M059J (cell line): ENCODE measurements around the gene TMEM40. TPM values are rescaled to one million over a fixed set of nuclear protein-coding genes. Genes with fewer than 3 reads are reported as not detected.

Source experiments
- DNase-seq: peaks from one replicate; pipeline ENCODE4 v3.0.0-alpha.2; 2012; ENCODE audit warnings: low read depth
- total RNA-seq: library from RNA; depleted of rRNA; stranded (reverse); fragments of >200 nt; shearing (Covaris generic); gene quantifications from 2 replicates; pipeline ENCODE4 v1.2.3, GENCODE V29; 2014

Gene TMEM40
- total RNA-seq, 1 experiment from 2014 or later: 0.74 TPM

DNA sequence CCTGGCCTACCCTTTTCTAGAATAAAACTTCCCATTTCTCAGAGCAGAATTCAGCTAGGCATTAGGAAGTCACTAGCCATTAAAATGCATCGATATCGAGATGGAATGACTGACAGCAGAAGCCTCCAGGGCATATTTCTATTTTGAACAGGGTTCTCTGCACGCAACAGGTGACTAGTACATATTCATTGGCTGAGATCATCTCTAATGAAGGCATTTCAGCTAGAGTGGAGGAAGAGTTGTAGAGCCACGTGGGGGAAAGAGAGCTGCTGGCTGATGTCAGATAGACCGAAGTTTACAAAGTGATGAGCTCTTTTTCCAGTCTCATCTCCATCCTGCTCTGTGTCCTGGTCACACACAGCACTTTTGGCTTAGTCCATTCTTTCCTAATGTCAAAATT, 7.5 kb downstream of the TMEM40 start:
- peak; percentile 91 for DNase-seq

DNA sequence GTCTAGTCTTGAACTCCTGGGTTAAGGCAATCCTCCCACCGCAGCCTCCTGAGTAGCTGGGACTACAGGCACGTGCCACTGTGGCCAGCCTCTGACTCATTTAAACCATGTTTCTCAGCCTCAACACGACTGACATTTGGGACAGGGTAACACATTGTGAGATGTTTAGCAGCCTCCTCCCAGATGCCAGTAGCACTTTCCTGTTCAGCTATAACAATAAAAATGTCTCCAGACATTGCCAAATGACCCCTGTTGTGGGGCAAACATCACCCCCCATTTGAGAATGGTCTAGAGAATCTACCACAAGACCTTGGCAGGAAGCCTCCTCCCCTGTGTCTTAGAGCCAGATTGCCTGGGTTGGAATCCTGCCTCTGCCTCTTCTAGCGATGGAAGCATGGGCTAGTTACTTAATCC, 8.4 kb downstream of the TMEM40 start:
- peak; percentile 96 for DNase-seq

DNA sequence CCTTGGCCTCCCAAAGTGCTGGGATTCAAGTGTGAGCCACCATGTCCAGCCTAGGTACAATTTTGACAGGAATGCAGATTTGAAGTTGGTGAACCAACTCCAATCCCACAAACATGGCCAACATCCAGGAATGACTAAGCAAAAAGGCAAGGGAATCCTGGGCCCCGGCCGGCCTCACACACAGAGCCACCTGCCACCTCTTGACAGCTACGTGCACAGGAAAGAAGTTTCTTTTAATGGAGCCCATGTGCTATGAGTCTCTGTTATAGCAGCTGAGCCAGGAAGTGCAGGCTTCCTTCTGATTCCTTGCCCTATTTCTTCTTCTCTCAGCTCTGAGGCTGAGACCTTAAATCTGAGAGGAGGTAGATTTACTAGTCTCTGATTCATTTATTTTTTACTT, 8.8 kb downstream of the TMEM40 start:
- peak; percentile 94 for DNase-seq

DNA sequence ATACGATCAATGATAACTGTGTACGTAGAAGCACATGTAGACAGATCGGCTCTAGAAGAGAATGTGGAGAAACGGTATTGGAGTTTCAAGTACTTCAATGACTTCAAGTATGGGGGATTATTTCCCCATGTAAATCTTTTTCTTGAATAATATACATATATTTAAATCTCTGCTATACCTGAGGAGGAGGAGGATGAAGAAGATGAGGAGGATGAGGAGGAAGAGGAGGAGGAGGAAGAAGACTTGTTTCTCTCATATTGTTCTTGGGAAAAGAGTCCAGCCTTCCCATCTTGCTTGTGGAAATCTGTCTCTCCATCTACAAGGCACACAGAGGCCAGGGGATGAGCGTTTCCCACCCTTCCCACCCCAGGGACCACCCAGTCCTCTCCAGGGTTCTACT, 10.6 kb downstream of the TMEM40 start:
- no peak for DNase-seq

DNA sequence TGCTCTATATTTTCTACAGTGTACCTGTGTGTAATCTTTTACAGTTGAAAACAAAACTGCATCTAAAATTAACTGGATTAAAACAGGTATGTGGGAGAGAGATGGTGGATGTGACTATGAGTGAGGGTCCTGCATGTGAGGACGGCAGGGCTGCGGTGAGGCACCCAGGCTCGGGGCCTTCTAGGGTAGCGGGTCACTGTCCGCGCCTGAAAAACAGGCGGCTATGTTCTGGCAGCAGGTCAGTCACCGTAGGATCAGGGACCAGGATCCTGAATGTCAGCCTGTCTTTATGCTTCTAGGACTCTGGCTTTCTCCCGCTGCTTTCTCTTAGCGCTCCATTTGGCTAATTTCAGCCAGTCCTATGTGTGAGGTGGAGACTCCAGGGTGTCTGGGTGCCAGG, 12.6 kb downstream of the TMEM40 start:
- DNase-seq: no peak

GRCh38 chr3:12744326-12744725, 14.7 kb downstream of the TMEM40 start:
- no peak for DNase-seq

GRCh38 chr3:12743583-12743982, 15.5 kb downstream of the TMEM40 start:
- no peak for DNase-seq

DNA sequence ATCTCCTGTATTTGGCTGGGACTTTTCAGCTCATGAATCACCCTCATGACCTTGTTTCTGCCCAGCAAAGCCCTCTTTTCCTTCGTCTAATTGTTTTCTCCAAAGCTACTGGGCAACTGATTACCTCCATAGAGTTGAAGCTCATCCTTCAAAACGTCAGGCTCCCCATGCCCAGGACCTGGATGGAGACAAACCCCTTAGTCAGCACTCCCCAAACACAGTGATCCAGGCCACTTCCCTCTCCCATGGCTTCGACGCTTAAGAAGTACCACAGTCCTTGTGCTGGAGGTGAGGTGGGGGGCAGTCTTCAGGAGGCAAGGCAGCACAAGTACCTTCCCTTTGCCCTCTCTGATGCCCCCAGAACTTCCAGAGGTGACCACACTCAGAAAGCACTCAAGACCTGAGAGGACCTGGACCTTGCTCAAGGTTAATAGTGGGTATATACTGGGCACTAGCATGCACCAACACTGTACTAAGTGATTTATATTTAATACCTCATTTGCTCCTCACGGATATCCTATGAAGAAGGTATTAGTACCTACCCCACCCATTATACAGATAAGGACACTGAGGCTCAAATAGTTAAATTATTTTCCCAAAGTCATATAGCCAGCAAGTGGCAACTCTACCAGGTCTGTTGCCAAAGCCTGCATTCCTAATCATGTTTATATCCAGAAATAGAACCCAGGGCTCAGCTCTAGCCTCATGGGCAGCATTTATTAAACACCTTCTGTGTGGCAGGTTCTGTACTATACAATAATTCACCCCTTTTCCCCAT, 16.5 kb downstream of the TMEM40 start:
- DNase-seq: no peak

GRCh38 chr3:12741209-12741608, 17.9 kb downstream of the TMEM40 start:
- DNase-seq: no peak

- no peak for DNase-seq
Observed at GRCh38 chr3:12737833-12738232, 21.2 kb downstream of the TMEM40 start.

DNA sequence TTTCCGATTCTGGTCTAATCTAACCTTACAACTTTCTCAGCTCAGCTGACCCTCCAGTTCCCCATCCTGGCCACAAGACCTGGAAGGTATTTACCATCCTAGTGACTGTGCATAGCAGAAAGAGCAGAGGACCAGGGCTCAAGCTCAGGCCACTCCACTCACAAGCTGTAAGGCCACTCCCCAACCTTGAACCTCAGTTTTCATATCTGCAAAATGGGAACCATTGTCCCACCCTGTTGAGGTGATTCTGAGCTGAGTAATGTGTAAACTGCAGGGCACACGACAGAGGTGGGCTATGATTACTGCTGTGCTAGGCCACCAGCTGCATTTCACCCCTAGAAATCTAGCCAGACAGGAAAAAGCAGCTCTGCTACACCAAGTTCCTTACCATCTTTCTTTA, 21.7 kb downstream of the TMEM40 start:
- DNase-seq: no peak

DNA sequence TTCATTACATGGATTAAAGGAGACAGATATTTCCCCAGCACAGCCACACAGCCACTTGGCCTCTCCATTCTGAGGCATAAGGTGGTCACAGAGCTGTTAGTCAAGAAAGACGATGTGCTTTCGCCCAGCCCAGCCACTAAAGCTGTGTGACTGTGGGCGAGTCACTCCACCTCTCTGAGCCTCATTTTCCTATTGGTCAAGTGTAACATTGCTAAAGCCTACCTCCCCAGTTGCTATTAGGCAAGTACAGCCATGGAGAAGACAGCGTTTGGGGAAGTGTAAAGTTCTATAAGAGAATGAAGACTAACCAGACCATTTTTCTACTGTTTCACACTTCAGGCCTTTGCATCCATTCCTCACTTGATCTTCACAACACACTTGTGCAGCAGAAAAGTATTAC, 24.1 kb downstream of the TMEM40 start:
- no peak for DNase-seq

- no peak for DNase-seq
Observed at GRCh38 chr3:12733566-12733965, 25.5 kb downstream of the TMEM40 start.

DNA sequence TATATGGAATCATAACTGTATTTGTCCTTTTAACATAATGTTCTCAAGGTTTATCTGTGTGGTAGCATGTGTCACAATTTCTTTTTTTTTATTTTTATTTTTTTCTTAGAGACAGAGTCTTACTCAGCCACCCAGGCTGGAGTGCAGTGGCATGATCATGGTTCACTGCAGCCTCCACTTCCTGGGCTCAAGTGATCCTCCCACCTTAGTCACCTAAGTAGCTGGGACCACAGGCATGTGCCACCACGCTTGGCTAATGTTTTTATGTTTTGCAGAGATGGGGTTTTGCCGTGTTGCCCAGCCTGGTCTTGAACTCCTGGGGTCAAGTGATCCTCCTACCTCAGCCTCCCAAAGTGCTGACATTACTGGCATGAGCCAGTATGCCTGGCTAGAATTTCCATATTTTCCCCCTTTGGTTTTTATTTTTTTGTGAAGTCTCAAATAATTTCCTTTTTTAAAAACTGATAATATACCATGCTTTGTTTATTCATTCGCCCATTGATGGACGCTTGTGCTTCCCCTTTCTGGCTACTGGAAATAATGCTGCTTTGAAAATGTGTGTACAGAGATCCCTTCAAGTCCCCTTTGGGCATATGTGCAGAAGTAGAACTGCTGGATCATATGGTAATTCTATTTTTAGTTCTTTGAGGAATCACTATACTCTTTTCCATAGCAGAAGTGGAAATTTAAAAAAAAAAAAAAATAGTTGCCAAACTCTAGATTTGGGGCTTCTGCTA, 28.4 kb downstream of the TMEM40 start:
- DNase-seq: peak; percentile 74

- peak; percentile 39 for DNase-seq
Observed at GRCh38 chr3:12729051-12729651, 29.9 kb downstream of the TMEM40 start.

- no peak for DNase-seq
Observed at GRCh38 chr3:12727937-12728336, 31.1 kb downstream of the TMEM40 start.

DNA sequence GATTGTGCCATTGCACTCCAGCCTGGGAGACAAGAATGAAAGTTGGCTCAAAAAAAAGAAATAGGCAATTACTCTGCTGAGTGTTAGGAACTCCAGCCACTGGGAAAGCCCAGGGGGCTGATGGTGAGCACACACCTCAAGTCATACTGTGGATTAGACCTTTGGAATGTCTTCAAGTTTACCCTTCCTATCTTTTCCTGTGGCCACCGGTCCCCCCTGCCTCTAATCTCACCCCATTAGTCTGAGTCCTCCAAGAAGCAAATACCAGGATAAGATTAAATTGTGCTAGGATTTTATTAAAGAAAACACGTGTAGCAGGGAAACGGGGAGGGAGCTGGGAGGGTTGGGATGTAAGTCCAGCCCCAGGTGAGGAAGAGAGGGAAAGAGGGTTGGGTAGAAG, 31.6 kb downstream of the TMEM40 start:
- no peak for DNase-seq

GRCh38 chr3:12725436-12725835, 33.6 kb downstream of the TMEM40 start:
- no peak for DNase-seq

DNA sequence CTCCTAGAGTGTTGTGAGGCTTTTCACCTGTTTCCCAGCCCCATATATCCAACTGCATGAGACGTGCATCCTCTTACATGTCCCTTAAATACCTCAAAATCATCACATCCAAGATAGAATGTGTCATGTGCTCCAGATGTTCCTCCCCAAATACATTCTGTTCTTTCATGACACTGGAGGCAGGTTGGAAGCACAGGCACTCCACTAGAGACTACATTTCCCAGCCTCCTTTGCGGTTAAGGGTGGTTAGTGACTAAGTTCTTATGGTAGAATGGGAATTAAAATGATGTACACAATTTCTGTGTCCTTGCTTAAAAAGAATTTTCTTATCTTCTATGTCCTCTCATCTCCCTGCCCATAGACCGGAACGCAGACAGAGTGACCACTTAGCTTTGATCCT, 34.3 kb downstream of the TMEM40 start:
- peak; percentile 34 for DNase-seq

- peak; percentile 52 for DNase-seq
Observed at GRCh38 chr3:12723362-12723761, 35.7 kb downstream of the TMEM40 start.

GRCh38 chr3:12722226-12722625, 36.8 kb downstream of the TMEM40 start:
- DNase-seq: no peak

DNA sequence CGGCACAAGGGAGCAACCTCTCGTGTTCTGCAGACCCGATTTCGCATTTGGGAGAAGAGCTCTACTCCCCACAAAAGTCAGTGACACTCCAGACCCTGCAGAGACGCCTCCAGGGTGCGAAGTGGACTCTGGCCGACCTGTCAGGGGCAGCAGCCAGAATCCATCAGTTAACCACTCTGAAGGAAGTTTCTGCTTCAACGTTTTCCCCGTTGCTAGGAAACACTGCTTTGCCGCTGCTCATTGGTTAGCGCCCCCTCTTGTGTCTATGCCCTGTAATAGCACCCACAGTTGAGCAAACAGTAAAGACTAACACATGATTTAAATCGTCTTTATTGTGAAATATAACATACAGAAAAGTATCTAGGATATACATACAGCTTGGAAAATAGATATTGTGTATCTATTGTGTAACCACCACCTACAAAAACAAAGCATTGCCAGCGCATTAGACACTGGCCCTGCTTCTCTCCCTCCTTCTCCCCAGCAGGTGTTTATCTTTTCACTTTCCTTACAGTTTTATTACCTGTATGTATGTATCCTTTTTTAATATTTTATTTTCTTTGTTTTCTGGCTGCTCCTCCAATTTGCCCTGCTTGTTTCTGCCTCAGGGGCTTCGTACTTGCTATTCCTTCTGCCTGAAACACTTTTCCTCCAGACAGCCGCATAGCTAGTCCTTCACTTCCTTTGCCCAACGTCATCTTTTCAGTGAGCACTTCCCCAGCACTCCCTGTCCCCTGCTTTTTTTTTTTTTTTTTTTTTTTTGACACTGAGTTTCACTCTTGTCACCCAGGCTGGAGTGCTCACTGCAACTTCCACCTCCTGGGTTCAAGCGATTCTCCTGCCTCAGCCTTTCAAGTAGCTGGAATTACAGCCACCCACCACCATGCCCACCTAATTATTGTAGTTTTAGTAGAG, 38.8 kb downstream of the TMEM40 start:
- DNase-seq: peak; percentile 85
